GM23338 (cell line): Measurements from ENCODE around the gene RBM17. TPM values are rescaled to one million over a fixed set of nuclear protein-coding genes. Genes with fewer than 3 reads are reported as not detected.
"Not testable (repeated sequence)": the region's sequence is repeated elsewhere in the genome, so short reads cannot be mapped to it uniquely, and the experiment has no call there.

Experiments
- ATAC-seq: fragments of 200-7000 bp; cut with Tn5 transposase; 3 replicates; pipeline ENCODE4 v1.9.1; 2020
- DNase-seq: peaks from one replicate; pipeline ENCODE4 v3.0.0-alpha.2; 2015; ENCODE audit warnings: low spot score
- H2AFZ ChIP-seq: fragments of 200-600 bp; sonication (generic); 2 replicates; pipeline ENCODE4 v1.8.0; 2016; ENCODE audit warnings: antibody characterized with exemption, mild to moderate bottlenecking, moderate library complexity
- H3F3A ChIP-seq: fragments of 200-600 bp; sonication (generic); replicated peaks from 2 replicates; pipeline ENCODE4 v1.8.0; 2017; ENCODE audit warnings: antibody characterized with exemption, mixed run types, low read depth
- H3K27ac ChIP-seq: fragments of 200-600 bp; sonication (generic); 2 replicates; pipeline ENCODE4 v1.6.1; 2016; ENCODE audit warnings: low read depth
- H3K27me3 ChIP-seq: fragments of 200-600 bp; sonication (generic); 2 replicates; pipeline ENCODE4 v1.8.0; 2016; ENCODE audit warnings: mild to moderate bottlenecking, mixed run types, moderate library complexity; ENCODE audit not compliant: insufficient read depth
- H3K36me3 ChIP-seq: fragments of 200-600 bp; sonication (generic); 2 replicates; pipeline ENCODE4 v1.8.0; 2016; ENCODE audit warnings: mild to moderate bottlenecking; ENCODE audit not compliant: insufficient read depth
- H3K4me1 ChIP-seq: fragments of 200-600 bp; sonication (generic); 2 replicates; pipeline ENCODE4 v1.8.0; 2016; ENCODE audit warnings: mild to moderate bottlenecking, moderate library complexity; ENCODE audit not compliant: insufficient read depth
- H3K4me2 ChIP-seq: fragments of 200-600 bp; sonication (generic); 2 replicates; pipeline ENCODE4 v1.7.1; 2017; ENCODE audit warnings: mixed run types
- H3K4me3 ChIP-seq: fragments of 200-600 bp; sonication (generic); 2 replicates; pipeline ENCODE4 v1.6.1; 2016; ENCODE audit warnings: mixed run types
- H3K79me2 ChIP-seq: fragments of 200-600 bp; sonication (generic); replicated peaks from 2 replicates; pipeline ENCODE4 v1.8.0; 2017; ENCODE audit warnings: mild to moderate bottlenecking; ENCODE audit not compliant: insufficient read depth
- H3K9me2 ChIP-seq: fragments of 200-600 bp; sonication (generic); 2 replicates; pipeline ENCODE4 v1.8.0; 2017; ENCODE audit not compliant: insufficient read depth
- H4K20me1 ChIP-seq: fragments of 200-600 bp; sonication (generic); replicated peaks from 2 replicates; pipeline ENCODE4 v1.8.0; 2017; ENCODE audit warnings: mild to moderate bottlenecking; ENCODE audit not compliant: insufficient read depth
- H3K27ac Mint-ChIP-seq: 2 replicates; pipeline ENCODE4 v1.8.0; 2020; ENCODE audit warnings: inconsistent platforms, mild to moderate bottlenecking, moderate library complexity, mixed read lengths
- H3K27me3 Mint-ChIP-seq: 3 replicates; pipeline ENCODE4 v1.8.0; 2022; ENCODE audit warnings: low read depth, mild to moderate bottlenecking, moderate library complexity, mixed read lengths, inconsistent platforms; ENCODE audit not compliant: insufficient read depth, poor library complexity
- H3K36me3 Mint-ChIP-seq: 3 replicates; pipeline ENCODE4 v1.8.0; 2021; ENCODE audit warnings: low read depth, mild to moderate bottlenecking, inconsistent platforms, moderate library complexity, mixed read lengths
- H3K4me1 Mint-ChIP-seq: 3 replicates; pipeline ENCODE4 v1.8.0; 2020; ENCODE audit warnings: mild to moderate bottlenecking, inconsistent platforms, mixed read lengths
- H3K4me3 Mint-ChIP-seq: 3 replicates; pipeline ENCODE4 v1.8.0; 2021; ENCODE audit warnings: moderate library complexity, mild to moderate bottlenecking, inconsistent platforms, mixed read lengths
- H3K9me3 Mint-ChIP-seq: 3 replicates; pipeline ENCODE4 v1.8.0; 2020; ENCODE audit warnings: moderate library complexity, mild to moderate bottlenecking, inconsistent platforms, mixed read lengths
- CREB1 ChIP-seq: fragments of 250-450 bp; sonication (Bioruptor Pico); IDR thresholded peaks from 2 replicates; pipeline ENCODE4 v1.5.0; 2020; ENCODE audit warnings: low read depth, mild to moderate bottlenecking, moderate library complexity
- CTCF ChIP-seq, 2 experiments: fragments of 200-600 bp in 1 of 2; sonication (generic) in 1 of 2; conservative IDR thresholded peaks; 2 replicates each; pipeline versions ENCODE4 v1.5.1 to v1.6.1; 2016 to 2017; ENCODE audit warnings: antibody characterized with exemption in 2 of 2, low read depth in 2 of 2, mild to moderate bottlenecking in 2 of 2, moderate library complexity in 1 of 2
- EZH2 ChIP-seq: fragments of 200-600 bp; sonication (generic); IDR thresholded peaks from one replicate; pipeline ENCODE4 v1.8.0; 2017; ENCODE audit warnings: antibody characterized with exemption, mild to moderate bottlenecking, low read depth; ENCODE audit not compliant: unreplicated experiment
- EZH2phosphoT487 ChIP-seq: fragments of 200-600 bp; sonication (generic); IDR thresholded peaks from one replicate; pipeline ENCODE4 v1.8.1; 2018; ENCODE audit warnings: antibody characterized with exemption; ENCODE audit not compliant: unreplicated experiment
- JUNB ChIP-seq: IDR thresholded peaks from one replicate; pipeline ENCODE4 v1.6.1; 2016; ENCODE audit warnings: antibody characterized with exemption; ENCODE audit not compliant: unreplicated experiment
- STAT1 ChIP-seq: IDR thresholded peaks from one replicate; pipeline ENCODE4 v1.6.1; 2016; ENCODE audit warnings: antibody characterized with exemption; ENCODE audit not compliant: unreplicated experiment
- ZNF114 ChIP-seq: fragments of 250-450 bp; sonication (Bioruptor Pico); IDR thresholded peaks from 2 replicates; pipeline ENCODE4 v1.5.0; 2020; ENCODE audit warnings: mild to moderate bottlenecking, moderate library complexity
- ZNF462 ChIP-seq: fragments of 250-450 bp; sonication (Bioruptor Pico); IDR thresholded peaks from 2 replicates; pipeline ENCODE4 v1.5.0; 2020; ENCODE audit warnings: mild to moderate bottlenecking, moderate library complexity
- polyA plus RNA-seq: library from polyadenylated mRNA; unstranded; fragments of >200 nt; fragmentation: Nextera tagmentation; extraction: Ambion mirVana; gene quantifications from 2 replicates; pipeline ENCODE4 v1.2.1, GENCODE V29; 2016
- total RNA-seq: library from RNA; depleted of rRNA; stranded (reverse); fragments of >200 nt; shearing (Covaris generic); gene quantifications from 2 replicates; pipeline ENCODE4 v1.2.3, GENCODE V29; 2014

The RBM17 gene
- total and polyA plus RNA-seq, 2 experiments from 2014 or later: 54.7 to 281 TPM

GRCh38 chr10:6064119-6064518 lies 24.7 kb upstream of the RBM17 start:
- ATAC-seq (no peak), DNase-seq (no peak)
- no peak for TF ChIP-seq EZH2
- no peaks in the 10 kb centered on the region for H3K79me2 ChIP-seq
- Mint-ChIP-seq H3K4me3 (no peak overlapping the region), H3K9me3 (peaks cover 3% of the 10 kb centered on the region; the same call in 1 of the 3 replicates), H3K4me1 (no peaks in the 10 kb centered on the region), H3K36me3 (no peaks in the 10 kb centered on the region), H3K27me3 (peaks cover under 1% of the 10 kb centered on the region), H3K27ac (no peak overlapping the region)
- no peaks in the 10 kb centered on the region for H3K27me3 ChIP-seq
- no peaks in the 10 kb centered on the region; the same call in 1 of the 2 replicates for H4K20me1 ChIP-seq
- no peak overlapping the region for H3K4me2 ChIP-seq
- H3K9me2 ChIP-seq: 0 out of 2 replicates have a peak, but pooled peaks cover 4% of the 10 kb centered on the region
- no peaks in the 10 kb centered on the region for H3K36me3 ChIP-seq
- no peaks in the 10 kb centered on the region for H3F3A ChIP-seq
- H3K4me1 ChIP-seq: no peaks in the 10 kb centered on the region
- H3K4me3 ChIP-seq: no peak overlapping the region
- no peak overlapping the region for H3K27ac ChIP-seq
- H2AFZ ChIP-seq: no peak overlapping the region

GRCh38 chr10:6064726-6065125 lies 24.1 kb upstream of the RBM17 start:
- not testable (repeated sequence) for H3K27me3 Mint-ChIP-seq, ATAC-seq, H3K27me3 ChIP-seq, H3K4me3 Mint-ChIP-seq, H3K4me3 ChIP-seq, H3K4me1 Mint-ChIP-seq, DNase-seq, H3K9me2 ChIP-seq, H3K27ac Mint-ChIP-seq, H3K27ac ChIP-seq, H3K9me3 Mint-ChIP-seq, H3K36me3 ChIP-seq, H3F3A ChIP-seq, H3K36me3 Mint-ChIP-seq, H3K79me2 ChIP-seq, H2AFZ ChIP-seq, H4K20me1 ChIP-seq, H3K4me1 ChIP-seq, H3K4me2 ChIP-seq

GRCh38 chr10:6065406-6065805 lies 23.4 kb upstream of the RBM17 start:
- H3K27me3 Mint-ChIP-seq: no peaks in the 10 kb centered on the region
- no peaks in the 10 kb centered on the region for H3K27me3 ChIP-seq
- no peaks in the 10 kb centered on the region for H3F3A ChIP-seq
- DNase-seq: no peak
- H2AFZ ChIP-seq: no peak overlapping the region
- no peak for ATAC-seq
- peaks cover 3% of the 10 kb centered on the region; the same call in 1 of the 3 replicates for H3K9me3 Mint-ChIP-seq
- H4K20me1 ChIP-seq: no peaks in the 10 kb centered on the region; the same call in 1 of the 2 replicates
- H3K4me2 ChIP-seq: no peak overlapping the region
- H3K4me1 ChIP-seq: no peaks in the 10 kb centered on the region
- H3K36me3 Mint-ChIP-seq: no peaks in the 10 kb centered on the region
- no peak overlapping the region for H3K27ac Mint-ChIP-seq
- H3K4me1 Mint-ChIP-seq: no peaks in the 10 kb centered on the region
- H3K27ac ChIP-seq: no peak overlapping the region
- no peak overlapping the region for H3K4me3 ChIP-seq
- no peaks in the 10 kb centered on the region for H3K79me2 ChIP-seq
- no peaks in the 10 kb centered on the region for H3K36me3 ChIP-seq
- H3K9me2 ChIP-seq: 0 out of 2 replicates have a peak, but pooled peaks cover 3% of the 10 kb centered on the region
- no peak overlapping the region for H3K4me3 Mint-ChIP-seq
- TF ChIP-seq JUNB (no peak), STAT1 (no peak), CTCF (conservative IDR thresholded peaks at IDR 0.05; ENCODE audit: low read depth in 2 of 2) (no peak), ZNF462 (CRISPR knock-in tag) (no peak), CREB1 (CRISPR knock-in tag) (no peak), EZH2phosphoT487 (no peak), ZNF114 (CRISPR knock-in tag) (no peak)
